ENCODE measurements around the gene SRCIN1.

The SRCIN1 gene

DNA sequence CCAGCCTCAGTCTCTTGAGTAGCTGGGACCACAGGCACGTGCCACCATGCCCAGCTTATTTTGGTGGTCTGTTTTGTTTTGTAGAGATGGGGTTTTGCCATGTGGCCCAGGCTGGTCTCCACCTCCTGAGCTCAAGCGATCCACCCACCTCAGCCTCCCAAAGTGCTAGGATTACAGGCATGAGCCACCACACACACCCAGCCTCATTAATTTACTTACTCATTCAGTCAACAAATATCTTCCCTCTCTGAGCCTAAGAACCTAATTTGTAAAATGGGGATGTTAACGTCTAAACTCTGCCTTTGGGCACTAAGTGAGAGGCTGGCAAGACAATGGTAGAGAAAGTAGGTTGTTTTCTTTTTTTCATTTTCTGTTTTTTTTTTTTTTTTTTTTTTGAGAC is 22.6 kb downstream of the SRCIN1 start:
- DNase-seq (ENCODE audit: low spot score), result no peak

DNA sequence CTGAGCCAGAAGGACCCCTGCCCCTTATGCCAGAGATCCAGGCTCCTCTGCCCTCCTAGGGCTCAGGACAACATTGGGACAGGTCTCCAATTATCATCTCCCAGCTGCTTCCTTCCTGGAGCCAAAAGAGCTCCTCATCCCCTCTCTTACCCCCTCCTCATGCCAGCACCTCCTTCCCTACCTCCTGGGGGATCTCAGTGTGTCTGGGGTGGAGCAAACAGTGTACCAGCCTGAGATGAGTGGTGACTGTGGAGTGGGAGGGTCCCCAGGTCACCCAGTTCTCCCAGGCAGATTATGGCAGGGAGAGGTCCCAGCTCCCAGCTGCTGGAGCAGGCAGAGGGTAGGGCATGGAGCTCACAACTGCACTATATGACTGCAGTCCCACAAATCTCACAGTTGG is 23.7 kb downstream of the SRCIN1 start:
- DNase-seq (ENCODE audit: low spot score), result no peak

GRCh38 chr17:38579934-38580333 is 25.8 kb downstream of the SRCIN1 start:
- DNase-seq (ENCODE audit: low spot score), result peak; percentile 76

DNA sequence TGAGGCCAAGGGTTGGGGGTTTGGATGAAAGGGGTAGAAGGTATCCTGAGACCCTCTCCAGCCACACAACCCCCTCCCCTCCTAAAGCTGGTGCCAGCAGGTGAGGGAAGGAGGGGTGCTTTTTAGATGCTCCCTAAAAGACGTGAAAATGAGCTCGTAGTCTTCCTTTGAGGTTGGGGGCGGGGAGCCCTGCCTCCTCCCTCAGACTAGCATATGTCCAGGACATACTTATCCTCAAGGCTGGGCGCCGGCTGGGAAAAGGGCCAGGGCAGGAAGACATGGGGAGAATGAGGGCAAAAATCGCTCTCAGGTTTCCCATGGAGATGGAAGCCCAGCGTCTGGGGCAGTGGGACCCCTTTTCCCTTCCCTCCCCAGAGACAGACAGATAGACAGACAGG is 26.7 kb downstream of the SRCIN1 start:
- no peak for DNase-seq (ENCODE audit: low spot score)

GRCh38 chr17:38578229-38579082 is 27.3 kb downstream of the SRCIN1 start:
- DNase-seq (ENCODE audit: low spot score), result peak; percentile 68

DNA sequence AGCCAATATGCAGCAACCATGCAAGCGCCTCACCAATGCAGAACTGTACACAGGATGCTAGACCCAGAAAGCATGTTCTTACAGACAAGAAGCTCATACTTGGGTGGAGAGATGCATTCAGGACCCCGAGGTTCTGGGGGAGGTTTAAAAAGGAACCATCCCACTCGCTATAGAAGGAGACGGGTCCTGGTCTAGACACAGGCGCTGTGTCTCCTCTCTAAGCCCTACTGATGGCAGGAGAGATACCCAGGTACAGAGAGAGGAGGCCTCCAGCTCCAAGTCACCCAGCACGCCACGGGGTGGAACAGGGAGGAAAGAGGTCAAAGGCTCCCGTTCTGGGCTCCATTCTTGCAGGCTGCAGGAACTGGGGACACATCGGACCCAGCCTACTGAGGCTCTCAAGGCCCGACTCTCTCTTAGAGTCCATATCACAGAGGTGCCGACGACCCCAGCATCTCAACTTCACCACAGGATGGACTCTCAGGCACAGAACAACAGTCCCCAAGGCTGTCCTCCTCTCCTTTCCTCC is 28.0 kb downstream of the SRCIN1 start:
- no peak for DNase-seq (ENCODE audit: low spot score)

- peak; percentile 27 for DNase-seq (ENCODE audit: low spot score)
Measured at GRCh38 chr17:38577244-38577643, 28.5 kb downstream of the SRCIN1 start.

DNA sequence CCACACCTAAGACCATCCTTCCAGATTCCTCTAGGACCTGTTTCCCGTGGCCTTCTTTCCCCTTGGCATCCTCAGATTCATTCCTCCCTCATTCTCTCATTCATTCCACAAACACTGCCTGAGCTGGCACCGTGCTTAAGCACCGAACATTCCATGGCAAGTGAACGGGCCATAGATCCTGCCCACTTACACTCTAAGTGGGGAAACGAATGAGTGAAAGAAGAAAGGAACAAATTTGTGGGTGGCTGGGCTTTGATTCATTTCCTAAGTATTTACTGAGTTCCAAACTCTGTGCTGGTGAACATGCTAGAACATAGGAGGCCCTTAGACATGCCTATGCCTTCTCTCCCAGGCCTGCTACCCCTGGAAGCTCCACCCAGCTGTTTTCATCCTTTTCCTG is 30.0 kb downstream of the SRCIN1 start:
- DNase-seq (ENCODE audit: low spot score), result no peak

DNA sequence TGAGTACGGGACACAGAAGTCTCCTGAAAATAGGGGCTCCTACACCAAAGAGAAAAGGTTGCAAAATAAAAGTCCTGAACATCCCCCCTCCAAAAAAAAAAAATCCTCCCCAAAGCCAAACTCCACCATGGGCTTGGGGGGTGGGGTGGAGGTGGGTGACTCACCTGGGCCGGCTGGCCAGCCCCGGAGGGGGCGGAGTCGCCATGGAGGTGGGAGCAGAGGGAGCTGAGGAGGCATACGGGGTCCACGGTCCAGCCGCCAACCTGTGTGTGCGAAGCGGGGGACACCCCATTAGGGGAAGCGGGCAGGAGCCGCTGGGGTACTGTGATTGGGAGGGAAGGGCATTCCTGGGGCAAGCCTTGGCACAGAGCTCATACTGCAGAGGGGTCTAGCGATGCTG is 31.0 kb downstream of the SRCIN1 start:
- DNase-seq (ENCODE audit: low spot score), result no peak

- DNase-seq (ENCODE audit: low spot score), result no peak
Measured at GRCh38 chr17:38572669-38573365, 32.9 kb downstream of the SRCIN1 start.

GRCh38 chr17:38571833-38572668 is 33.7 kb downstream of the SRCIN1 start:
- no peak for DNase-seq (ENCODE audit: low spot score)

DNA sequence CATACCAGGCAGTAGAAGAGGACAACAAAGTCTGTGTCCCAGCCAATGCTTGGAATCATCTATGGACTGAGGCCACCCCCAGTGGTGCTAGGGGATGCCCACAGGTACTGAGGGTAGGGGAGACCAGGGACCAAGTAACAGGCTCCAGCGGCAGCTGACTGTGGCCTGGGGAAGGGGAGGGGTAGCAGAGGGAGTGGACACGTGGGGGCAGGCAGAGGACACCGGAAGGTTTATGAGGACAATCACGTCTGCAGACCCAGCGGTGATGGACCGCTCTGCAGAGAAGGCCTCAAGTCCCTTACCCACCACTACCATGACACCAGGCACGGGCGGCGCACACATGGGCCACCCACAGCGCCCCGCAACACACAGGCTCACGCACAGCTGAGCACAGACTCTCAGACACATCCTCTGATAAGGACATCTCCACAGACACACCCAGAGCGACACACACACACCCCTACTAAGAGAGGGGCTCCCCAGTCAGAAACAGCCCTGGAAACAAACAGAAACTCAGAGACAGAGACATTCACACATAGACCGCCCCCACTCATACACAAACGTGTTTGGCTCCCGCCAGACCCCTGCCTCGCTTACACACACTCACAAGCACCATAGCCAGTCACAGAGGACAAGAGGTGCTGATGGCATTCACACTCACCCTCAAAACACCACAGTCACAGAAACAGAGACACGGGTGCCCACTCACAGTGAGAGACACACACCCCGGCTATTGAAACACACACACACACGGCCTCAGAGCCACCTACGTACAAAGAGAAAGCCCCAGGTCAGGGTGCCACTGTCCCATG is 35.8 kb downstream of the SRCIN1 start:
- DNase-seq (ENCODE audit: low spot score), result no peak

GRCh38 chr17:38568845-38569510 is 36.8 kb downstream of the SRCIN1 start:
- no peak for DNase-seq (ENCODE audit: low spot score)

- no peak for DNase-seq (ENCODE audit: low spot score)
Measured at GRCh38 chr17:38568274-38568673, 37.5 kb downstream of the SRCIN1 start.

GRCh38 chr17:38567350-38567749 is 38.4 kb downstream of the SRCIN1 start:
- no peak for DNase-seq (ENCODE audit: low spot score)

DNA sequence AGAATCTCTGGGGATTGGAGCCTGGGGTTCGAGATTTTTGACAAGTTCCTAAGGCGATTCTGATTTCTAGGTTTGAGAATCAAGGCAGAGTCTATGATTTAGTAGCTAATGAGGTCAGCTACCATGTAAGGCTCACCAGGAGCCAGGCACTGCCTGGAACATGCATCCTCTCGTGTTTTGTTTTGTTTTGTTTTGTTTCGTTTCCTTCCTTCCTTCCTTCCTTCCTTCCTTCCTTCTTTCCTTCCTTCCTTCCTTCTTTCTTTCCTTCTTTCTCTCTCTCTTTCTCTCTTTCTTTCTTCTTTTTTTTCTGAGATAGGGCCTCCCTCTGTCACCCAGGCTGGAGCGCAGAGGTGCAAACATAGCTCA is 39.1 kb downstream of the SRCIN1 start:
- DNase-seq (ENCODE audit: low spot score), result no peak

- DNase-seq (ENCODE audit: low spot score), result no peak
Measured at GRCh38 chr17:38565853-38566665, 39.7 kb downstream of the SRCIN1 start.

DNA sequence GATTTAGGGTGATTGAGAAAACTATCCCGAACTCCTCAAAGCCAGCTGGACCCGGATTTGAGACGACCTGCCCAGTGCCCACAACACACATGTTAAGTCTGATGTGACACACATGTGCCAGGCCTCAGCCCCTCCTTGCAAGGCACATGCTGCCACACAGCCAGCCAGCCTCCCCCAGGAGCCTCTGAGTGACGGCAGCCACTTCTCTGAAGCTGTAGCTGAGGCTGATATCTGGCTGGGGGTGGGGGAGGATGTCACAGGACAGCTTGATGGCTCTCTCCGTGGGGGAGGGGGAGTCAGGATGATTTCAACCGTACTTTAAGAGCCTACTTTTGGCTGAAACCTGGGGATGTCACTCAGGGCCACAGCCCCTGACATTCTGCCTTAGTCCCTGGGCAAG is 40.9 kb downstream of the SRCIN1 start:
- no peak for DNase-seq (ENCODE audit: low spot score)

DNA sequence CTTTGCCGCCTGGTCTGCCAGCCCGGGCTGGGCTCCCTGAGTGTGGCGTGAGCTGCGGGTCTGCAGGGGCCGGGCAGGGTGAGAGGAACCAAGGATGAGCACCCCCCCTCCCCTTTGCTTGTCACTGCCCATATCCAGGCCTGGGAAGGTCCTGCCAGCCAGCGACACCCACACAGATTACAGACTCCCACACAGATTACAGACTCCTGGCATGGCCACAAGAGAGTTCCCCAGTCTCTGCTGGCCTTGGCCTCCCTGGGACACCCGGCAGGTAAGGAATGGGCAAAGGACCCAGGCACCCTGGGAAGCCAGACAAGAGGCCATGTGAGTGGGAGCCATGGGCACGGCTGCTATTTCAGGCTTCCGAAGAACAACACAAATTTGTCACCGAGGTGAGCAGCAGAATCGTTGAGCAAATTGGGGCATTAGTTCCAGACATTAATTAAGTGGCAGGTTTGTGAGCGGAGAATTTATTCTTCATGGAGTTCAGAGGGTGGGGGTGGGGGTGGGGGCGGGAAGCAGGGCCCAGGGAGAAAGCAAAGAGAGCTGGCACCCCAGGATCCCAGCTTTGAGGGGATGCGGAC is 41.4 kb downstream of the SRCIN1 start:
- DNase-seq (ENCODE audit: low spot score), result no peak

All from SK-N-DZ (cell line).